Liver (tissue), 9 donors: Measurements from ENCODE around the gene SH3BGRL3. TPM values are rescaled to one million over a fixed set of nuclear protein-coding genes. Genes with fewer than 3 reads are reported as not detected.

Experiments
- DNase-seq: peaks from one replicate; pipeline ENCODE4 v3.0.0-alpha.2; 2017; ENCODE audit warnings: low spot score
- H3K27ac ChIP-seq, 2 donors: one replicate each; pipeline ENCODE4 v1.7.0; 2013; ENCODE audit warnings: inconsistent platforms in 2 of 2, low read length in 2 of 2, control low read depth in 1 of 2, low read depth in 1 of 2, mild to moderate bottlenecking in 1 of 2
- H3K27me3 ChIP-seq, 4 donors: one replicate each; pipeline versions ENCODE4 v1.6.1 to v1.7.0; 2013; ENCODE audit warnings: low read length in 3 of 4, inconsistent platforms in 1 of 4, mild to moderate bottlenecking in 1 of 4, moderate library complexity in 1 of 4; ENCODE audit not compliant: control insufficient read depth in 4 of 4, insufficient read depth in 4 of 4
- H3K36me3 ChIP-seq, 4 donors: one replicate each; pipeline versions ENCODE4 v1.6.1 to v1.7.0; 2013; ENCODE audit warnings: low read length in 3 of 4, mild to moderate bottlenecking in 3 of 4, low read depth in 1 of 4, moderate library complexity in 1 of 4; ENCODE audit not compliant: control insufficient read depth in 4 of 4, insufficient read depth in 3 of 4
- H3K4me1 ChIP-seq, 4 donors: one replicate each; pipeline versions ENCODE4 v1.6.1 to v1.7.0; 2013; ENCODE audit warnings: low read length in 3 of 4, mild to moderate bottlenecking in 3 of 4, moderate library complexity in 1 of 4; ENCODE audit not compliant: control insufficient read depth in 4 of 4, insufficient read depth in 4 of 4
- H3K4me3 ChIP-seq, 3 donors: one replicate each; pipeline versions ENCODE4 v1.6.1 to v1.7.0; 2013; ENCODE audit warnings: low read length in 3 of 3, control low read depth in 1 of 3, low read depth in 1 of 3, mild to moderate bottlenecking in 1 of 3
- H3K9ac ChIP-seq, 2 donors: one replicate each; pipeline ENCODE4 v1.7.0; 2013; ENCODE audit warnings: low read length in 2 of 2, mild to moderate bottlenecking in 2 of 2, moderate library complexity in 2 of 2, control low read depth in 1 of 2, low read depth in 1 of 2
- H3K9me3 ChIP-seq, 4 donors: one replicate each; pipeline versions ENCODE4 v1.6.1 to v1.7.0; 2013; ENCODE audit warnings: low read length in 3 of 4; ENCODE audit not compliant: control insufficient read depth in 4 of 4
- EGR1 ChIP-seq, 2 donors: IDR thresholded peaks; 2 replicates each; pipeline ENCODE4 v1.6.1; 2016 to 2018; ENCODE audit warnings: antibody characterized with exemption in 2 of 2, low read depth in 2 of 2
- FOXA1 ChIP-seq: IDR thresholded peaks from 2 replicates; pipeline ENCODE4 v1.6.1; 2016; ENCODE audit warnings: antibody characterized with exemption
- GABPA ChIP-seq, 2 donors: IDR thresholded peaks in 1 of 2; conservative IDR thresholded peaks in 1 of 2; 2 replicates each; pipeline ENCODE4 v1.6.1; 2016; ENCODE audit warnings: antibody characterized with exemption in 2 of 2, mild to moderate bottlenecking in 1 of 2, moderate library complexity in 1 of 2
- JUND ChIP-seq, 2 donors: IDR thresholded peaks; 2 replicates each; pipeline ENCODE4 v1.6.1; 2016; ENCODE audit warnings: antibody characterized with exemption in 2 of 2
- NR2F2 ChIP-seq: IDR thresholded peaks from 2 replicates; pipeline ENCODE4 v1.6.1; 2016; ENCODE audit warnings: antibody characterized with exemption
- RXRA ChIP-seq, 2 donors: IDR thresholded peaks; 2 replicates each; pipeline ENCODE4 v1.6.1; 2017 to 2018; ENCODE audit warnings: antibody characterized with exemption in 2 of 2, mild to moderate bottlenecking in 1 of 2
- SP1 ChIP-seq: IDR thresholded peaks from 2 replicates; pipeline ENCODE4 v1.6.1; 2018; ENCODE audit warnings: antibody characterized with exemption, mild to moderate bottlenecking
- TAF1 ChIP-seq: conservative IDR thresholded peaks from 2 replicates; pipeline ENCODE4 v1.6.1; 2016; ENCODE audit warnings: antibody characterized with exemption, mild to moderate bottlenecking
- WGBS: extraction: QIAGEN DNeasy Blood & Tissue Kit; methylation state at CpG from one replicate; pipeline ENCODE4 v1.1.7; 2013; 5-methylcytosine and 5-hydroxymethylcytosine counted together
- polyA plus RNA-seq, 2 donors: library from polyadenylated mRNA; stranded (reverse) in 1 of 2; unstranded in 1 of 2; fragments of 200-250 nt in 1 of 2; fragments of >200 nt in 1 of 2; fragmentation: Nextera tagmentation in 1 of 2; extraction: Ambion mirVana in 1 of 2; gene quantifications; one replicate each; pipeline versions ENCODE4 v1.2.1 to v1.2.3, GENCODE V29; 2013 to 2015
- total RNA-seq, 2 donors: library from RNA; depleted of rRNA; stranded (reverse); fragments of >200 nt; gene quantifications; one replicate each; pipeline ENCODE4 v1.2.3, GENCODE V29; 2014
- TF ChIP-seq, protein P1 (sequence below): IDR thresholded peaks from 2 replicates; pipeline ENCODE4 v1.6.1; 2016; ENCODE audit warnings: antibody characterized with exemption
- TF ChIP-seq, protein P2 (sequence below): fragments of 150-350 bp; IDR thresholded peaks from 2 replicates; pipeline ENCODE4 v1.5.1; 2017; ENCODE audit warnings: improper control_type of control experiment, low read depth, low read length; ENCODE audit not compliant: missing input control
- donor health status: healthy.
- donor health status: healthy.
- donor health status: healthy.
- donor health status: healthy.
- donor health status: healthy.

Gene SH3BGRL3
- total and polyA plus RNA-seq, 4 donors = 4.5 to 93.2 (median 23.0) TPM

DNA sequence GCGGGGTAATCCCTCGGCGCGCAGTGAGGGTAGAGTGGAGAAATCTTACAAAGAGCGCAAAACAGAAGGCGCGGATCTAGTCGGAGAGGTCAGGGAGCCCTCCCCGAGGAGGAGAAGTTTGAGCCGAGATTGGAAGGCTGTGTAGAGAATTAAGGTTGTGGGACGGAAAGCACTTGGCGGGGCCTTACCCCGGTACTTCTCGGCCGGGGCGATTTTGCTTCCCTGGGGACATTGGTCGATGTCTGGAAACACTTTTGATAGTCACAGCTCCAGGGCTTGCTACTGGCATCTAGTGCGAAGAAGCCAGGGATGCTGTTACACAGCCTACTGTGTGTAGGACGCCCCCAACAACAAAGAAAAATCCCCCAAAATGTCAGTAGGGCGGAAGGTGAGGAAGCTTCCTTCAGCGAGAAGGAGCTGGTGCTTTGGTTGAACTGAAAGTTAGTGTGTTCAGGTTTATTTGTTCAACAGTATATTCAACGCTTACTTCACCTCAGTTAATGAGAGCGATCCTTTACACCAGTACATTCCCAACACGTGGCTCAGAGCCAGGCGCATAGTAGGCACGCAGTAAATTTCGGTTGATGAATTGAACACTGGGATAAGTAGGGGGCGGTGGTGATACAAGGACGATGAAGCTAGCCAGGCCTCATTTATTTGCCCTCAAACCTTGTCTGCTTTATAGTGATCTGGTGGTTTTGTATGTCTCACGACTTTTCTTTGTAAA lies 45.1 kb upstream of the SH3BGRL3 start:
- H3K4me3 ChIP-seq = peak overlapping the region; percentile 58 to 82 (median 74)
- no peaks in the 10 kb centered on the region for H3K9me3 ChIP-seq
- H3K9ac ChIP-seq = peak overlapping the region; percentile 55 to 79
- peaks cover 0 to 17% (median 10%) of the 10 kb centered on the region in 4 donors for H3K4me1 ChIP-seq
- no peaks in the 10 kb centered on the region for H3K27me3 ChIP-seq
- TF ChIP-seq GABPA (IDR thresholded peaks at IDR 0.05 in 1 of 2, conservative IDR thresholded peaks at IDR 0.05 in 1 of 2) (no peak), EGR1 (IDR thresholded peaks at IDR 0.05; ENCODE audit: low read depth in 2 of 2) (no peak), RXRA (IDR thresholded peaks at IDR 0.05) (no peak), SP1 (no peak), NR2F2 (no peak), FOXA1 (no peak)
- TF ChIP-seq, protein P1, sequence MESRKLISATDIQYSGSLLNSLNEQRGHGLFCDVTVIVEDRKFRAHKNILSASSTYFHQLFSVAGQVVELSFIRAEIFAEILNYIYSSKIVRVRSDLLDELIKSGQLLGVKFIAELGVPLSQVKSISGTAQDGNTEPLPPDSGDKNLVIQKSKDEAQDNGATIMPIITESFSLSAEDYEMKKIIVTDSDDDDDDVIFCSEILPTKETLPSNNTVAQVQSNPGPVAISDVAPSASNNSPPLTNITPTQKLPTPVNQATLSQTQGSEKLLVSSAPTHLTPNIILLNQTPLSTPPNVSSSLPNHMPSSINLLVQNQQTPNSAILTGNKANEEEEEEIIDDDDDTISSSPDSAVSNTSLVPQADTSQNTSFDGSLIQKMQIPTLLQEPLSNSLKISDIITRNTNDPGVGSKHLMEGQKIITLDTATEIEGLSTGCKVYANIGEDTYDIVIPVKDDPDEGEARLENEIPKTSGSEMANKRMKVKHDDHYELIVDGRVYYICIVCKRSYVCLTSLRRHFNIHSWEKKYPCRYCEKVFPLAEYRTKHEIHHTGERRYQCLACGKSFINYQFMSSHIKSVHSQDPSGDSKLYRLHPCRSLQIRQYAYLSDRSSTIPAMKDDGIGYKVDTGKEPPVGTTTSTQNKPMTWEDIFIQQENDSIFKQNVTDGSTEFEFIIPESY = no peak
- TF ChIP-seq, protein P2, sequence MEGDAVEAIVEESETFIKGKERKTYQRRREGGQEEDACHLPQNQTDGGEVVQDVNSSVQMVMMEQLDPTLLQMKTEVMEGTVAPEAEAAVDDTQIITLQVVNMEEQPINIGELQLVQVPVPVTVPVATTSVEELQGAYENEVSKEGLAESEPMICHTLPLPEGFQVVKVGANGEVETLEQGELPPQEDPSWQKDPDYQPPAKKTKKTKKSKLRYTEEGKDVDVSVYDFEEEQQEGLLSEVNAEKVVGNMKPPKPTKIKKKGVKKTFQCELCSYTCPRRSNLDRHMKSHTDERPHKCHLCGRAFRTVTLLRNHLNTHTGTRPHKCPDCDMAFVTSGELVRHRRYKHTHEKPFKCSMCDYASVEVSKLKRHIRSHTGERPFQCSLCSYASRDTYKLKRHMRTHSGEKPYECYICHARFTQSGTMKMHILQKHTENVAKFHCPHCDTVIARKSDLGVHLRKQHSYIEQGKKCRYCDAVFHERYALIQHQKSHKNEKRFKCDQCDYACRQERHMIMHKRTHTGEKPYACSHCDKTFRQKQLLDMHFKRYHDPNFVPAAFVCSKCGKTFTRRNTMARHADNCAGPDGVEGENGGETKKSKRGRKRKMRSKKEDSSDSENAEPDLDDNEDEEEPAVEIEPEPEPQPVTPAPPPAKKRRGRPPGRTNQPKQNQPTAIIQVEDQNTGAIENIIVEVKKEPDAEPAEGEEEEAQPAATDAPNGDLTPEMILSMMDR = no peak
- H3K36me3 ChIP-seq = no peaks in the 10 kb centered on the region
- peak overlapping the region; percentile 60 to 86 for H3K27ac ChIP-seq
- WGBS = 4% methylated on average over 30 of the region's 30 CpGs
- peak; percentile 40 for DNase-seq

DNA sequence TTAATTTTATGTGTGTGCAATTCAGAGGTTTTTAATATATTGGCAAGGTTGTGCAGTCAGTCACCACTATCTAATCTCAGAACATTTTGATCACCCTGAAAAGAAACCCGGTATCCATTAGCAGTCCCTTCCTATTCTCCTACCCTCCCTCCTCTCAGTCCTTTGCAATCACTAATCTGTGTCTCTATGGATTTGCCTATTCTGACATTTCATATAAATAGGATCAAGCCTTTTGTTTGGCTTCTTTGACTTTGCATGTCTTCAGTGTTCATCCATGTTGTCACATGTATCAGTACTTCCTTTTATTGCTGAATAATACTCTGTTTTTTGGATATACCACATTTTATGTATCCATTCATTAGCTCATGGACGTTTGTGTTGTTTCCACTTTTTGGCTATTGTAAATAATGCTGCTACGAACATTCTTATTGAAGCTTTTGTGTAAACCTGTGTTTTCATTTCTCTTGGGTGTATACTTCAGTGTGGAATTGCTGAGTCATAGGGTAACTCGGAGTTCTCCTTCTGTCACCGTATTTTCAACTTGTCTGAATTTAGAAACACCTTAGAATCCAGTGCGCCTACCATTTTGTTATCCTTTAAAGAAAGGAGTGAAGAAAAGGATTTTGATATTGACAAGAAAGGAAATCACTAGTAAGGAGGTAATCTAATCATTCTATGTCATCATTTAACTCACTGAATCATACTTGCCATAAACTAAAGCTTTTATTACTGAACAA lies 42.5 kb upstream of the SH3BGRL3 start:
- H3K4me1 ChIP-seq = peaks cover 0 to 17% (median 10%) of the 10 kb centered on the region in 4 donors
- no peaks in the 10 kb centered on the region for H3K9me3 ChIP-seq
- 77% methylated on average over 6 of the region's 6 CpGs for WGBS
- no peaks in the 10 kb centered on the region for H3K27me3 ChIP-seq
- no peak overlapping the region for H3K9ac ChIP-seq
- TF ChIP-seq EGR1 (IDR thresholded peaks at IDR 0.05; ENCODE audit: low read depth in 2 of 2) = no peak
- peak in 1 of 2 donors; percentile 19 for TF ChIP-seq JUND (IDR thresholded peaks at IDR 0.05)
- no peak overlapping the region for H3K27ac ChIP-seq
- DNase-seq = no peak
- H3K4me3 ChIP-seq = no peak overlapping the region
- peaks cover 0 to 1% (median 0%) of the 10 kb centered on the region in 4 donors for H3K36me3 ChIP-seq

DNA sequence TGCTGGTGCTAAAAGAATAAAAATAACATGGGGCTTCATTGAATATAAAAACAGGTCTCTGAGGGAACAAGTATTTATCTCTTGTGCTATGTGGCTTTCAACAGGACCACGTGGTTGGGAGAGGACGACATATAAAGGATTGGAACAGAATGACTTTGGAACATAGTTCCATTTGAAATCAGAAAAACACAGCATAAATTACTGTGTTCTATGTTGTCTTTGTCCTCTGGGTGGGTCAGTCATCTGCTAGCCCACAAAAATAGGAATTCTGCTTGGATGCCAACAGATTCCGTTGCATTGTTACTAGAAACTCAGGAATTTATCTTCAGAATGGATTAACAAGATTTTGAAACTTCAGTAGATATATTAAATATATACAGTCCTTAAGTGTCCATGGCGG lies 40.0 kb upstream of the SH3BGRL3 start:
- DNase-seq = no peak
- Histone ChIP-seq H3K4me3 (no peak overlapping the region), H3K9me3 (no peaks in the 10 kb centered on the region), H3K4me1 (peaks cover 0 to 5% (median 4%) of the 10 kb centered on the region in 4 donors), H3K27ac (no peak overlapping the region), H3K36me3 (peaks cover 0 to 4% (median 3%) of the 10 kb centered on the region in 4 donors), H3K9ac (no peak overlapping the region), H3K27me3 (no peaks in the 10 kb centered on the region)
- TF ChIP-seq TAF1 = no peak
- WGBS = 93% methylated on average over 4 of the region's 4 CpGs
